HepG2 (cell line): ENCODE measurements around the gene BCL2L2. TPM values are rescaled to one million over a fixed set of nuclear protein-coding genes. Genes with fewer than 3 reads are reported as not detected.

Experiments
- BCL3 ChIP-seq: sonication (generic); formaldehyde crosslinking; IDR thresholded peaks from 2 replicates; pipeline ENCODE4 v1.5.1; 2020; ENCODE audit warnings: mild to moderate bottlenecking, missing genetic modification reagents, moderate library complexity
- FOXO1 ChIP-seq: sonication (generic); formaldehyde crosslinking; IDR thresholded peaks from 2 replicates; pipeline ENCODE4 v1.4.0; 2020; ENCODE audit warnings: missing genetic modification reagents
- HOMEZ ChIP-seq: IDR thresholded peaks from 2 replicates; pipeline ENCODE4 v1.6.1; 2016; ENCODE audit warnings: low read depth
- KDM2A ChIP-seq: sonication (generic); formaldehyde crosslinking; IDR thresholded peaks from 2 replicates; pipeline ENCODE4 v1.4.0; 2020; ENCODE audit warnings: low read depth, missing genetic modification reagents, borderline replicate concordance
- ONECUT2 ChIP-seq: sonication (generic); formaldehyde crosslinking; IDR thresholded peaks from 2 replicates; pipeline ENCODE4 v1.4.0; 2020; ENCODE audit warnings: missing genetic modification reagents
- PCBP1 ChIP-seq: fragments of 200-400 bp; formaldehyde crosslinking; IDR thresholded peaks from 2 replicates; pipeline ENCODE4 v1.6.1; 2017; ENCODE audit warnings: mild to moderate bottlenecking, low read depth, low read length, borderline replicate concordance
- POGZ ChIP-seq: sonication (generic); formaldehyde crosslinking; IDR thresholded peaks from 2 replicates; pipeline ENCODE4 v1.4.0; 2020; ENCODE audit warnings: mild to moderate bottlenecking, missing genetic modification reagents
- RNF2 ChIP-seq: fragments of 450-650 bp; conservative IDR thresholded peaks from 2 replicates; pipeline ENCODE4 v1.6.1; 2016; ENCODE audit warnings: low read depth
- STAG1 ChIP-seq: sonication (generic); formaldehyde crosslinking; IDR thresholded peaks from 2 replicates; pipeline ENCODE4 v1.4.0; 2020; ENCODE audit warnings: missing genetic modification reagents
- TCF12 ChIP-seq, 2 experiments: fragments of 450-650 bp in 1 of 2; sonication (generic) in 1 of 2; formaldehyde crosslinking in 1 of 2; IDR thresholded peaks; 2 replicates each; pipeline versions ENCODE4 v1.6.1 to v1.8.0; 2017 to 2022; ENCODE audit warnings: antibody characterized with exemption in 1 of 2, mild to moderate bottlenecking in 1 of 2, missing genetic modification reagents in 1 of 2, moderate library complexity in 1 of 2
- THRA ChIP-seq: sonication (generic); formaldehyde crosslinking; IDR thresholded peaks from 2 replicates; pipeline ENCODE4 v1.4.0; 2020; ENCODE audit warnings: missing genetic modification reagents, borderline replicate concordance
- U2AF1 ChIP-seq: fragments of 200-400 bp; formaldehyde crosslinking; optimal IDR thresholded peaks from 2 replicates; pipeline ENCODE3; 2017; ENCODE audit warnings: mild to moderate bottlenecking, low read depth, low read length
- ZFP90 ChIP-seq: sonication (generic); formaldehyde crosslinking; IDR thresholded peaks from 2 replicates; pipeline ENCODE4 v1.8.0; 2022; ENCODE audit warnings: missing genetic modification reagents, mild to moderate bottlenecking, inconsistent platforms, borderline replicate concordance
- ZNF12 ChIP-seq: sonication (generic); formaldehyde crosslinking; IDR thresholded peaks from 2 replicates; pipeline ENCODE4 v1.5.0; 2020; ENCODE audit warnings: missing genetic modification reagents
- ZNF124 ChIP-seq: sonication (generic); formaldehyde crosslinking; IDR thresholded peaks from 2 replicates; pipeline ENCODE4 v1.4.0; 2020; ENCODE audit warnings: missing genetic modification reagents
- ZNF142 ChIP-seq: sonication (generic); formaldehyde crosslinking; IDR thresholded peaks from 2 replicates; pipeline ENCODE4 v1.4.0; 2020; ENCODE audit warnings: missing genetic modification reagents
- ZNF503 ChIP-seq: sonication (generic); formaldehyde crosslinking; IDR thresholded peaks from 2 replicates; pipeline ENCODE4 v1.4.0; 2020; ENCODE audit warnings: missing genetic modification reagents
- ZNF546 ChIP-seq: sonication (generic); formaldehyde crosslinking; conservative IDR thresholded peaks from 2 replicates; pipeline ENCODE4 v1.8.1; 2023; ENCODE audit warnings: mild to moderate bottlenecking, missing genetic modification reagents
- polyA plus RNA-seq, 8 experiments: library from polyadenylated mRNA; depleted of rRNA in 3 of 8; stranded (reverse) in 7 of 8; unstranded in 1 of 8; fragments of >200 nt; fragmentation: Illumina TruSeq in 4 of 8; extraction: Trizol in 4 of 8; gene quantifications; 2 replicates each; pipeline versions ENCODE4 v1.2.1 to v1.2.3, GENCODE V29; 2011 to 2016; ENCODE audit warnings: low read depth in 4 of 8, missing spikeins in 1 of 8, mixed read lengths in 1 of 8; ENCODE audit not compliant: insufficient read depth in 1 of 8
- total RNA-seq, 5 experiments: library from RNA; depleted of rRNA; stranded (reverse); fragments of >200 nt; fragmentation: Illumina TruSeq; extraction: Trizol; gene quantifications; 2 replicates each; pipeline ENCODE4 v1.2.3, GENCODE V29; 2016; ENCODE audit warnings: low read depth in 1 of 5

Gene BCL2L2
- total and polyA plus RNA-seq, 2 of the 13 experiments (the other 11 are each of a cell fraction or from before 2014, with no cell fraction given) = 28.1 to 49.8 TPM

GRCh38 chr14:23301969-23302289 lies 4.7 kb upstream of the BCL2L2 start (continued):
- peak; percentile 77 for TF ChIP-seq ONECUT2 (CRISPR knock-in tag)
- TF ChIP-seq ZNF546 (CRISPR knock-in tag) = peak; percentile 69; the same call in 1 of the 2 replicates
- TF ChIP-seq FOXO1 (CRISPR knock-in tag) = peak; percentile 49; the same call in 1 of the 2 replicates
- peak; percentile 98 for TF ChIP-seq RNF2
- peak; percentile 65 for TF ChIP-seq ZNF124
- peak; percentile 67 for TF ChIP-seq THRA (CRISPR knock-in tag)
- TF ChIP-seq PCBP1 = peak; percentile 88; the same call in 1 of the 2 replicates
- TF ChIP-seq STAG1 (CRISPR knock-in tag) = 0 out of 2 replicates have a peak, but pooled peaks have one; percentile 1
- TF ChIP-seq ZNF12 (CRISPR knock-in tag) = peak; percentile 85
- no peak for TF ChIP-seq TCF12 (IDR thresholded peaks at IDR 0.05)
- no peak; the same call in none of the 2 replicates for TF ChIP-seq TCF12 (CRISPR knock-in tag; IDR thresholded peaks at IDR 0.05)
- no peak for TF ChIP-seq U2AF1
- TF ChIP-seq BCL3 (CRISPR knock-in tag) = peak; percentile 98; the same call in 1 of the 2 replicates
- peak; percentile 75; the same call in 1 of the 2 replicates for TF ChIP-seq POGZ (CRISPR knock-in tag)
- TF ChIP-seq HOMEZ = no peak
- peak; percentile 80; the same call in 1 of the 2 replicates for TF ChIP-seq ZNF142
- peak; percentile 61 for TF ChIP-seq ZNF503 (CRISPR knock-in tag)
- TF ChIP-seq ZFP90 (CRISPR knock-in tag) = no peak; the same call in none of the 2 replicates
- peak; percentile 50 for TF ChIP-seq KDM2A (CRISPR knock-in tag)
